ENCODE data around the gene ARHGAP24.

- TF ChIP-seq CREB1 (IDR thresholded peaks at IDR 0.05; ENCODE audit: low read depth) (no peak), YY1 (IDR thresholded peaks at IDR 0.05; ENCODE audit: low read depth) (no peak), MAX (IDR thresholded peaks at IDR 0.05) (no peak), TAF1 (IDR thresholded peaks at IDR 0.05; ENCODE audit: low read depth) (no peak), RAD21 (IDR thresholded peaks at IDR 0.05; ENCODE audit: low read depth) (no peak)
Observed at GRCh38 chr4:85671120-85671519, 196.2 kb downstream of the ARHGAP24 start.
